Ammon's horn (tissue), 1 donor: ENCODE data around the gene COX14.

Experiments used
- DNase-seq: peaks from one replicate; pipeline ENCODE4 v3.0.0-alpha.2; 2016; ENCODE audit warnings: low spot score

The COX14 gene

DNA sequence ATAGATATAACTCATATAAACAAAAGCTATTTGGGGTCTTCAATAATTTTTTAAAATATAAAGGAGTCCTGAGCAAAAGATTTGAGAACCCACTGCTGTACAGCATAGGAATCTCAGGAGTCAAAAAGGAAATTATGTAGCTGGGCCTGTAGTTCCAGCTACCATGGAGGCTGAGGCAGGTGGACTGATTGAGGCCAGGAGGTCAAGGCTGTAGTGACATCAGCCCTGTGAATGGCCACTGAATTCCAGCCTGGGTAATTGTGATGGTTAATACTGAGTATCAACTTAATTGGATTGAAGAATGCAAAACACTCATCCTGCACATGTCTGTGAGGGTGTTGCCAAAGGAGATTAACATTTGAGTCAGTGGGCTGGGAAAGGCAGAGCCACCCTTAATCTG lies 44.6 kb downstream of the COX14 start:
- DNase-seq: no peak

DNA sequence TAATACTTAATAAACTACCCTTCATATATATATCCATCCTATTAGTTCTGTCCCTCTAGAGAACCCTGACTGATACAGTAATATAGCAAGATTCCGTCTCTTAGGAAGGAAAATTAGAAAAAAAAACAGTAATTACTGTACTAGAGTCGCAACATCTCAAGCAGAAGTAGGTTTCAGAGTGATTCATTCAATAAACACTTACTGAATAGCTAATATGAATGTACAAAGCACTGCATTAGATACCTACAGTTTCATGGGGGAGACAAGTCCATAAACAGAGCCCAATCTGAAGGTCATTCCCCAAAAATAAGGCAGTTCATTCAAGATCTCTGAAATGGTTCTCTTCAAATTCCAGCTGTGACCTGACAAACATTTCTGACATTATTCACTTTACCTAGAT lies 45.2 kb downstream of the COX14 start:
- DNase-seq: no peak

DNA sequence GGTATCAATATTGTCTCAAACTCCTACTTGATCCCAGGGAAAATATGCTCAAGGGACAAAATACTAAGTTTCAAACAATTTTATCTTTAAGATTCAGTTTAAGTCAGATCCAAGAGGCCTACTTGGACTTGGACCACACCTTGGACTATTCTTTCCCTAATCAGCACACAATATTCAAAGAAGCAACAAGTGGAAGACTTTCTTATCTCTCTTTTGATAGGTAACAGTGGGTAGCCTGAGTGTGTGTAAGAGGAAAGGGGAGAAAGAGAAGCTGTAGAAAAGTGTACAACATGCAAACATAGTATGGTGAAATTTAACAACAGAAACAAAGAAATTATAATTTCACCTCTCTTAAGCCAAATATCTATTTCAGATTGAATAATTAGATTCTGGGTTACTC lies 48.6 kb downstream of the COX14 start:
- no peak for DNase-seq

DNA sequence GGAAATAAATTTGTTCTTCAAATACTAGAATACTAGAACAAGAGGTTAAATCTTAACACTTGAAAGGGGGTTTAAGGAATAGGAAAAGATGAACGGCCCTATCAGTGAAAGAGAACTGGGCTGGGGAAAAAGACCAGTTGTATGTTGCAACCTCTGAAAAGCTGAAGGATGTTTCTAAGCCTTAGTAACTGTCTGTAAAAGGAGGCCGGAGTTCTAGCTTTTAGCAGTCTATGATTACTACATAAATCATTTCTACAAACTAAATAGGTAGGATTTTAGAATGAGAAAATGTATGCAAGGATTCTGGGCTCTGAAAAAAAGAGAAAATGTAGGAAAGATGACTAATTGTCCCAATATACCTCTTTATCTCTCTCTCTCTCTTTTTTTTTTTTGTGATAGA lies 50.2 kb downstream of the COX14 start:
- DNase-seq: no peak

DNA sequence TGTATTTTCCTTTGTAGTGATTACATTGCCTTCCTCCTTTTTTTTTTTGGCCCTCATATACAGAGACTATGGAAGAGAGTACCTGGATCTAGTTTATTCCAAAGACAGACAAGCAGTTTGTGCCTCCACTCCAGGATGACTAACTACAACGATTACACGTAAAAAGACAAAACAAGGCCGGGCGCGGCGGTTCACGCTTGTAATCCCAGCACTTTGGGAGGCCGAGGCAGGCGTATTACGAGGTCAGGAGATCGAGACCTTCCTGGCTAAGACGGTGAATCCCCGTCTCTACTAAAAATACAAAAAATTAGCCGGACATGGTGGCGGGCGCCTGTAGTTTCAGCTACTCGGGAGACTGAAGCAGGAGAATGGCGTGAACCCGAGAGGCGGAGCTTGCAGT lies 52.9 kb downstream of the COX14 start:
- no peak for DNase-seq

DNA sequence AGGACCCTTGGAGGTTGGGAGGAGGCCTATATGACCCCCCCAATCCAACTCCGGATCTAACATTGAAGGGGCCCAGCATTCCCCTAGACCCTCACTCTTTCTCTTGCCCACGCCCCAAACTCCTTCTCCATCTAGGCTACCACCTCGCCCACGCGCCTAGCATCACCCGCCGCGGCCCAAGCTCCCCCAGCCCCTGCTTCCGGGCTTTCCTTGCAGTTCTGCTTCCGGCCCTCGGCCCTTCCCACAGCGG lies 54.7 kb downstream of the COX14 start:
- peak; percentile 27 for DNase-seq

DNA sequence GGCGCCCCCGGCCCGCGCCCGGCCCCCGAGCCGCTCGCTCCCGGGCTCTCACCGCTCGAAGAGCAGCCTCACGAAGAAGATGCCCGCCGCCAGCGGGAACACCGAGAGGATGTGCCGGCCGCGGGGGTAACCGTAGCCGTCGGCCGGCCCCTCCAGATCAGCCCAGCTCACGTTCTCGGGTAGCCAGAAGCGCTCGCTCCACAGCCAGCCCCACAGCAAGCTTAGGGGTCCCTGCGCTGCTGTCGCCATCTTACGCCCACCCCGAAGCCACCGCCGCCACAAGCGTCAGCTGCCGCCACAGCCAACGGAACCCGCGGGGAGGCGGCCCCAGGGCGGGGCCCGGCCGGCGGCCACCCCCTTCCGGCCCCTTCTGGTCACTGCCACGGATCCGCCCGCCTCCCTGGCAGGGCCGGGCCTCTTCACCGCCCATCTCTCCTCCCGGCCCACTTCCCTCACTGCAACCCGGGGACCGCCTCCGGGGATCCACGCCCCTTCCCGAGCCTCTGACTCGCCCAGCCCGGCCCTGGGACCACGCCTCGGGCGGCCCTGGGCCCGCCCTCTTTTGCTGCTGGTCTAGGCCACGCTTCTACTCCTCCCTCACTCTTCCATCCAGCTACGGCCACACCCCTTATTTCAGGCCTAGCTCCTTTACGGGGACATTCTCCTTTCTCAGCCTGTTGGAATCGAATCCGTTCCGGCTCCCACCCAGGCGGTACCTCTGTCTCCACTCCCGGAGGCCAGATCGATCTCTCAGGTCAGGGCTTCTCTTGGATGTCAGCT lies 55.2 kb downstream of the COX14 start, which contains the start of gene CERS5:
TSS of gene CERS5 (minus strand) at position 321 of the 780 bp plus-strand sequence. CDS start at position 249, 72 bp downstream.
- peak; percentile 98 for DNase-seq
